ENCODE measurements around the gene AFM. TPM values are rescaled to one million over a fixed set of nuclear protein-coding genes. Genes with fewer than 3 reads are reported as not detected.

The AFM gene
- total RNA-seq (2014; rRNA removed; shearing (Covaris generic); ENCODE audit: low replicate concordance), result not detected in 2 replicates

GRCh38 chr4:73481358-73481757, at the start of gene AFM:
Gene AFM, plus strand, starts transcription at chr4:73481745. Its CDS starts 31 bp downstream, at chr4:73481776.
- Histone ChIP-seq H3K9me3 (no peaks in the 10 kb centered on the region), H3K36me3 (no peaks in the 10 kb centered on the region), H3K27me3 (no peaks in the 10 kb centered on the region), H3K4me3 (no peak within 1 kb of the TSS)
- no peak for DNase-seq

- H3K36me3 ChIP-seq, result no peaks in the 10 kb centered on the region
- no peak for DNase-seq
- no peaks in the 10 kb centered on the region for H3K27me3 ChIP-seq
- no peak overlapping the region for H3K4me3 ChIP-seq
- no peaks in the 10 kb centered on the region for H3K9me3 ChIP-seq
Measured at GRCh38 chr4:73431813-73432168, 49.8 kb upstream of the AFM start.

GRCh38 chr4:73432169-73433000, 49.2 kb upstream of the AFM start:
- Histone ChIP-seq H3K36me3 (no peaks in the 10 kb centered on the region), H3K27me3 (no peaks in the 10 kb centered on the region), H3K4me3 (no peak overlapping the region), H3K9me3 (no peaks in the 10 kb centered on the region)
- no peak for DNase-seq

GRCh38 chr4:73433140-73433539, 48.4 kb upstream of the AFM start:
- DNase-seq, result no peak
- H3K36me3 ChIP-seq, result no peaks in the 10 kb centered on the region
- H3K4me3 ChIP-seq, result no peak overlapping the region
- no peaks in the 10 kb centered on the region for H3K27me3 ChIP-seq
- H3K9me3 ChIP-seq, result no peaks in the 10 kb centered on the region

GRCh38 chr4:73434311-73434710, 47.2 kb upstream of the AFM start:
- no peak for DNase-seq
- Histone ChIP-seq H3K4me3 (no peak overlapping the region), H3K36me3 (no peaks in the 10 kb centered on the region), H3K9me3 (no peaks in the 10 kb centered on the region), H3K27me3 (no peaks in the 10 kb centered on the region)

GRCh38 chr4:73435984-73436383, 45.6 kb upstream of the AFM start, which contains the start of gene AFP:
Gene AFP, plus strand, starts transcription at chr4:73436221. Its CDS starts 42 bp downstream, at chr4:73436263.
- Histone ChIP-seq H3K9me3 (no peaks in the 10 kb centered on the region), H3K27me3 (no peaks in the 10 kb centered on the region), H3K36me3 (no peaks in the 10 kb centered on the region), H3K4me3 (no peak within 1 kb of the TSS)
- no peak for DNase-seq

GRCh38 chr4:73436674-73437557, 44.6 kb upstream of the AFM start:
- no peak for DNase-seq
- no peak overlapping the region for H3K4me3 ChIP-seq
- H3K36me3 ChIP-seq, result no peaks in the 10 kb centered on the region
- no peaks in the 10 kb centered on the region for H3K27me3 ChIP-seq
- H3K9me3 ChIP-seq, result no peaks in the 10 kb centered on the region

- Histone ChIP-seq H3K9me3 (no peaks in the 10 kb centered on the region), H3K27me3 (no peaks in the 10 kb centered on the region), H3K4me3 (no peak overlapping the region), H3K36me3 (no peaks in the 10 kb centered on the region)
- DNase-seq, result no peak
Measured at GRCh38 chr4:73437558-73437956, 44.0 kb upstream of the AFM start.

GRCh38 chr4:73438048-73438447, 43.5 kb upstream of the AFM start:
- H3K4me3 ChIP-seq, result no peak overlapping the region
- no peaks in the 10 kb centered on the region for H3K27me3 ChIP-seq
- DNase-seq, result no peak
- no peaks in the 10 kb centered on the region for H3K9me3 ChIP-seq
- H3K36me3 ChIP-seq, result no peaks in the 10 kb centered on the region

- peak; percentile 51 for DNase-seq
- Histone ChIP-seq H3K9me3 (no peaks in the 10 kb centered on the region), H3K36me3 (no peaks in the 10 kb centered on the region), H3K4me3 (no peak overlapping the region), H3K27me3 (no peaks in the 10 kb centered on the region)
Measured at GRCh38 chr4:73438582-73439215, 42.8 kb upstream of the AFM start.

- Histone ChIP-seq H3K27me3 (no peaks in the 10 kb centered on the region), H3K9me3 (no peaks in the 10 kb centered on the region), H3K4me3 (no peak overlapping the region), H3K36me3 (no peaks in the 10 kb centered on the region)
- DNase-seq, result no peak
Measured at GRCh38 chr4:73439445-73439844, 42.1 kb upstream of the AFM start.

GRCh38 chr4:73439991-73440390, 41.6 kb upstream of the AFM start:
- no peak for DNase-seq
- Histone ChIP-seq H3K9me3 (no peaks in the 10 kb centered on the region), H3K4me3 (no peak overlapping the region), H3K27me3 (no peaks in the 10 kb centered on the region), H3K36me3 (no peaks in the 10 kb centered on the region)

- no peak overlapping the region for H3K4me3 ChIP-seq
- no peak for DNase-seq
- no peaks in the 10 kb centered on the region for H3K36me3 ChIP-seq
- H3K9me3 ChIP-seq, result no peaks in the 10 kb centered on the region
- H3K27me3 ChIP-seq, result no peaks in the 10 kb centered on the region
Measured at GRCh38 chr4:73440653-73441052, 40.9 kb upstream of the AFM start.

- H3K36me3 ChIP-seq, result no peaks in the 10 kb centered on the region
- no peak for DNase-seq
- H3K9me3 ChIP-seq, result no peaks in the 10 kb centered on the region
- no peaks in the 10 kb centered on the region for H3K27me3 ChIP-seq
- no peak overlapping the region for H3K4me3 ChIP-seq
Measured at GRCh38 chr4:73442275-73442674, 39.3 kb upstream of the AFM start.

GRCh38 chr4:73443224-73443623, 38.3 kb upstream of the AFM start:
- no peaks in the 10 kb centered on the region for H3K27me3 ChIP-seq
- H3K4me3 ChIP-seq, result no peak overlapping the region
- no peak for DNase-seq
- no peaks in the 10 kb centered on the region for H3K9me3 ChIP-seq
- H3K36me3 ChIP-seq, result no peaks in the 10 kb centered on the region

- DNase-seq, result no peak
- no peaks in the 10 kb centered on the region for H3K36me3 ChIP-seq
- H3K4me3 ChIP-seq, result no peak overlapping the region
- H3K9me3 ChIP-seq, result no peaks in the 10 kb centered on the region
- no peaks in the 10 kb centered on the region for H3K27me3 ChIP-seq
Measured at GRCh38 chr4:73445383-73446335, 35.9 kb upstream of the AFM start.

Measured in MG63 (cell line).